H1 (cell line): ENCODE results near the gene SYNE4. TPM values are rescaled to one million over a fixed set of nuclear protein-coding genes. Genes with fewer than 3 reads are reported as not detected.

Experiments used
- CTCF ChIA-PET: fragments of 300-600 bp; sonication (Branson Sonifier 250); formaldehyde crosslinking; loops from one replicate; lab custom pipeline; 2021; ENCODE audit not compliant: partially characterized antibody; lab: Charles Lee
- POLR2A ChIA-PET: fragments of 300-600 bp; sonication (Branson Sonifier 250); formaldehyde crosslinking; loops from one replicate; lab custom pipeline; 2021; ENCODE audit warnings: inconsistent platforms; ENCODE audit not compliant: partially characterized antibody; lab: Charles Lee
- DNase-seq, 2 experiments: peaks; one replicate each; pipeline versions ENCODE4 v3.0.0 to v3.0.0-alpha.2; 2010 to 2022; ENCODE audit warnings: low spot score in 2 of 2, low read depth in 1 of 2, mixed read lengths in 1 of 2
- FAIRE-seq: peaks from 2 replicates; lab custom pipeline; 2011; peaks lifted over from hg19 to GRCh38; lab: Jason Lieb, UNC
- H2AFZ ChIP-seq: 2 replicates; pipeline ENCODE4 v1.8.1; 2012; ENCODE audit warnings: low read length, inconsistent platforms
- H2AK5ac ChIP-seq: 2 replicates; pipeline ENCODE4 v1.6.1; 2013; ENCODE audit warnings: low read depth, low read length
- H2BK120ac ChIP-seq: replicated peaks from 2 replicates; pipeline ENCODE3; 2013; ENCODE audit warnings: low read depth, low read length, inconsistent platforms
- H2BK12ac ChIP-seq: 2 replicates; pipeline ENCODE4 v1.6.1; 2013; ENCODE audit warnings: low read depth, low read length
- H2BK15ac ChIP-seq: 2 replicates; pipeline ENCODE4 v1.6.1; 2013; ENCODE audit warnings: low read length
- H2BK20ac ChIP-seq: 2 replicates; pipeline ENCODE4 v1.6.1; 2013; ENCODE audit warnings: low read length
- H2BK5ac ChIP-seq: 2 replicates; pipeline ENCODE4 v1.6.1; 2013; ENCODE audit warnings: low read depth, low read length
- H3K14ac ChIP-seq: 2 replicates; pipeline ENCODE4 v1.6.1; 2013; ENCODE audit warnings: inconsistent platforms; ENCODE audit not compliant: insufficient read length
- H3K18ac ChIP-seq: 2 replicates; pipeline ENCODE4 v1.6.1; 2013; ENCODE audit warnings: low read length; ENCODE audit errors: extremely low read depth
- H3K23ac ChIP-seq: 2 replicates; pipeline ENCODE4 v1.6.1; 2013; ENCODE audit warnings: inconsistent platforms; ENCODE audit not compliant: insufficient read length
- H3K23me2 ChIP-seq: 2 replicates; pipeline ENCODE4 v1.6.1; 2013; ENCODE audit warnings: low read depth, low read length
- H3K27ac ChIP-seq: 2 replicates; pipeline ENCODE4 v1.6.1; 2011; ENCODE audit warnings: low read depth, low read length, inconsistent platforms
- H3K27me3 ChIP-seq, 4 experiments: replicated peaks in 1 of 4; 1 replicate in 1 of 4; 2 replicates in 3 of 4; pipeline versions ENCODE4 v1.6.1 to v1.8.1; 2011 to 2013; ENCODE audit warnings: low read length in 3 of 4, mild to moderate bottlenecking in 3 of 4, inconsistent platforms in 2 of 4, mixed read lengths in 2 of 4, moderate library complexity in 1 of 4; ENCODE audit not compliant: control insufficient read depth in 3 of 4, insufficient read depth in 3 of 4; ENCODE audit errors: extremely low read depth in 1 of 4
- H3K36me3 ChIP-seq, 4 experiments: 2 replicates each; pipeline versions ENCODE4 v1.6.1 to v1.8.1; 2011 to 2013; ENCODE audit warnings: mild to moderate bottlenecking in 4 of 4, low read length in 3 of 4, moderate library complexity in 2 of 4, control low read depth in 1 of 4, inconsistent platforms in 1 of 4; ENCODE audit not compliant: insufficient read depth in 4 of 4, control insufficient read depth in 2 of 4
- H3K4ac ChIP-seq: replicated peaks from 2 replicates; pipeline ENCODE3; 2013; ENCODE audit warnings: low read length, low read depth, mixed read lengths, inconsistent platforms; ENCODE audit not compliant: insufficient read length
- H3K4me1 ChIP-seq, 4 experiments: replicated peaks in 1 of 4; 1 replicate in 1 of 4; 2 replicates in 3 of 4; pipeline versions ENCODE4 v1.6.1 to v1.8.1; 2011 to 2013; ENCODE audit warnings: low read length in 3 of 4, inconsistent platforms in 2 of 4, mixed read lengths in 1 of 4; ENCODE audit not compliant: insufficient read depth in 4 of 4, control insufficient read depth in 3 of 4
- H3K4me2 ChIP-seq, 2 experiments: 2 replicates each; pipeline versions ENCODE4 v1.6.1 to v1.8.1; 2011 to 2013; ENCODE audit warnings: low read depth in 2 of 2, low read length in 2 of 2, control low read depth in 1 of 2, inconsistent platforms in 1 of 2, mild to moderate bottlenecking in 1 of 2; ENCODE audit not compliant: insufficient read depth in 1 of 2
- H3K4me3 ChIP-seq, 4 experiments: fragments of 200-600, 300-600 bp in 1 of 4; sonication (generic), shearing (Covaris generic), sonication (Bioruptor Twin) in 1 of 4; 2 replicates each; pipeline versions ENCODE4 v1.5.1 to v1.8.1; 2011 to 2016; ENCODE audit warnings: low read length in 4 of 4, low read depth in 3 of 4, control low read depth in 2 of 4, inconsistent platforms in 2 of 4, mild to moderate bottlenecking in 2 of 4, mixed read lengths in 1 of 4, moderate library complexity in 1 of 4; ENCODE audit not compliant: insufficient read depth in 2 of 4; ENCODE audit errors: extremely low read depth in 1 of 4
- H3K56ac ChIP-seq: replicated peaks from 2 replicates; pipeline ENCODE3; 2013; ENCODE audit warnings: low read depth, mild to moderate bottlenecking, mixed read lengths, low read length, inconsistent platforms; ENCODE audit not compliant: insufficient read length
- H3K79me1 ChIP-seq: 2 replicates; pipeline ENCODE4 v1.6.1; 2013; ENCODE audit warnings: low read depth, low read length, control low read depth
- H3K79me2 ChIP-seq, 2 experiments: 2 replicates each; pipeline versions ENCODE4 v1.6.1 to v1.8.1; 2012 to 2013; ENCODE audit warnings: low read length in 2 of 2, mild to moderate bottlenecking in 2 of 2, inconsistent platforms in 1 of 2; ENCODE audit not compliant: insufficient read depth in 2 of 2, control insufficient read depth in 1 of 2
- H3K9ac ChIP-seq, 4 experiments: replicated peaks in 1 of 4; 1 replicate in 1 of 4; 2 replicates in 3 of 4; pipeline versions ENCODE4 v1.6.1 to v1.8.1; 2011 to 2013; ENCODE audit warnings: low read depth in 3 of 4, low read length in 3 of 4, control low read depth in 2 of 4, mild to moderate bottlenecking in 2 of 4, moderate library complexity in 2 of 4, inconsistent platforms in 1 of 4; ENCODE audit errors: extremely low read depth in 1 of 4
- H3K9me3 ChIP-seq, 2 experiments: 2 replicates each; pipeline versions ENCODE4 v1.6.1 to v1.8.1; 2012 to 2013; ENCODE audit warnings: mild to moderate bottlenecking in 2 of 2, moderate library complexity in 2 of 2, control low read depth in 1 of 2, inconsistent platforms in 1 of 2, low read depth in 1 of 2, low read length in 1 of 2, mixed read lengths in 1 of 2; ENCODE audit not compliant: insufficient read depth in 2 of 2
- H4K20me1 ChIP-seq, 2 experiments: replicated peaks in 1 of 2; 2 replicates each; pipeline versions ENCODE3 to v1.8.1; 2011 to 2013; ENCODE audit warnings: inconsistent platforms in 2 of 2, low read length in 2 of 2, mild to moderate bottlenecking in 1 of 2; ENCODE audit not compliant: insufficient read depth in 2 of 2, control insufficient read depth in 1 of 2
- H4K5ac ChIP-seq: 2 replicates; pipeline ENCODE4 v1.6.1; 2013; ENCODE audit warnings: low read length, low read depth, mixed read lengths, inconsistent platforms; ENCODE audit not compliant: insufficient read length
- H4K8ac ChIP-seq: 2 replicates; pipeline ENCODE4 v1.8.0; 2013; ENCODE audit warnings: mild to moderate bottlenecking, moderate library complexity, low read length, inconsistent platforms; ENCODE audit not compliant: insufficient read depth; ENCODE audit errors: extremely low read depth
- H4K91ac ChIP-seq: replicated peaks from 2 replicates; pipeline ENCODE3; 2013; ENCODE audit warnings: low read length, mixed read lengths, inconsistent platforms; ENCODE audit not compliant: insufficient read length
- ASH2L ChIP-seq: fragments of 200-600, 300-600 bp; sonication (generic); IDR thresholded peaks from one replicate; pipeline ENCODE4 v1.7.1; 2017; ENCODE audit warnings: low read length
- CHD2 ChIP-seq: IDR thresholded peaks from 2 replicates; pipeline ENCODE4 v1.6.1; 2012; ENCODE audit warnings: low read length, improper control_type of control experiment
- EZH2 ChIP-seq: fragments of 200-600 bp; sonication (generic); IDR thresholded peaks from 2 replicates; pipeline ENCODE4 v1.7.1; 2012; ENCODE audit warnings: low read depth, mild to moderate bottlenecking, moderate library complexity, low read length, inconsistent platforms; ENCODE audit not compliant: severe bottlenecking
- GABPA ChIP-seq: IDR thresholded peaks from 2 replicates; pipeline ENCODE4 v1.6.1; 2011; ENCODE audit warnings: mild to moderate bottlenecking, low read length, moderate library complexity, borderline replicate concordance; ENCODE audit not compliant: insufficient read depth
- HDAC2 ChIP-seq, 2 experiments: fragments of 300-600 bp in 1 of 2; sonication (generic) in 1 of 2; IDR thresholded peaks; 2 replicates each; pipeline ENCODE4 v1.6.1; 2011 to 2012; ENCODE audit warnings: low read depth in 2 of 2, low read length in 2 of 2, mild to moderate bottlenecking in 2 of 2, moderate library complexity in 2 of 2, borderline replicate concordance in 1 of 2, inconsistent platforms in 1 of 2
- NRF1 ChIP-seq: IDR thresholded peaks from 2 replicates; pipeline ENCODE4 v1.6.1; 2011; ENCODE audit warnings: mild to moderate bottlenecking, low read depth, low read length, improper control_type of control experiment
- SIRT6 ChIP-seq: IDR thresholded peaks from one replicate; pipeline ENCODE4 v1.7.1; 2012; ENCODE audit warnings: low read length, inconsistent platforms
- WGBS, 2 experiments: shearing (Covaris generic) in 1 of 2; methylation state at CpG; one replicate each; pipeline versions ENCODE4 v1.1.6 to v1.1.7; 2013 to 2015; ENCODE audit warnings: low lambda C conversion rate in 2 of 2, mixed read lengths in 2 of 2, inconsistent platforms in 1 of 2, low coverage in 1 of 2, missing lambda C conversion rate in 1 of 2; ENCODE audit not compliant: insufficient replicate concordance in 2 of 2, insufficient coverage in 1 of 2, insufficient read length in 1 of 2; ENCODE audit errors: extremely low coverage in 1 of 2, missing lambda C conversion rate in 1 of 2; 5-methylcytosine and 5-hydroxymethylcytosine counted together
- polyA plus RNA-seq, 7 experiments: library from polyadenylated mRNA; depleted of rRNA in 3 of 7; stranded (reverse) in 5 of 7; unstranded in 2 of 7; fragments of >200 nt in 5 of 7; fragments of 200-250 nt in 2 of 7; gene quantifications; 1 replicate in 5 of 7; 2 replicates in 1 of 7; 4 replicates in 1 of 7; pipeline versions ENCODE4 v1.2.1 to v1.2.3, GENCODE V29; 2011 to 2013; ENCODE audit warnings: missing spikeins in 2 of 7, mixed read lengths in 2 of 7
- total RNA-seq: library from RNA; stranded (reverse); fragmentation: NEBNext Ultra II Directional; extraction: Animal tissue kit (Norgen Biotek cat#: 25700); gene quantifications from 2 replicates; pipeline ENCODE4 v1.2.1, GENCODE V29; 2021
- TF ChIP-seq, protein P1 (sequence below): IDR thresholded peaks from 2 replicates; pipeline ENCODE4 v1.6.1; 2012; ENCODE audit warnings: inconsistent platforms

The SYNE4 gene
- total and polyA plus RNA-seq, 2 of the 8 experiments (the other 6 are each of a cell fraction or from before 2014, with no cell fraction given) = 20.8 to 22.6 TPM

DNA sequence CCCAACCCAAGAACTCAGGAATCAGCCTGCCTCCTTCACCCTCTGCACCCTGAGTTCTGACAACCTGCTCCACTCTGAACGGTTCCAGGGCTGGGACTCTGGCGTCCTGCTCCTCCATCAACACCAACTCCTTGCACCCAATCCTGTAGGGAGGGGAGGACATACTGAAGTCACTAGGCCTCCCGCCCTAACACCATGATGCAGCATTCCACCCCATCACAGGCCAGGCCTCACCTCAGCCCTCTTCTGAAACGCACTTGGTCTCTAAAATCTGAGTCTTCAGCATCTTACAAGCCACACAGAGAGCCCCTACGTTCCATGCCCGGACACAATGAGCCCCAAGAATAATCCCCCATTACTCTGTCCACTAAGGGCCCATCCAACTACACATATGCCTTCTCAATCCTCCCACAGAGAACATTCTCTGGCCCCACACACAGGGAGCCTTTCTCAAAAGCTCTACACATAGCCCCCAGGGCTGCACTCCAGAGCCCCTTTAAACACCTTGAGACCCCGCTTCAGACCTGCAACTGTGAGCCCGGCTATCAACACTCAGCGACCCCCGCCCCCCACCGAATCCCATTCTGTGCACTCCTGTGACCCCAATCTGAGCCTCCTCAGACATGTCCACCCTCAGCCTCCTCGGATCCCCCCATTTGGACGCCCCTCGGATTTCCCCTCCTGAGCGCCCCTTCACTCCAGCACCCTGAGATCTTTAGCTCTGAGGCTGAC is 4.8 kb upstream of the SYNE4 start:
- H3K14ac ChIP-seq = no peak overlapping the region
- H2BK15ac ChIP-seq = peak overlapping the region; percentile 49; the same call in 1 of the 2 replicates
- no peak overlapping the region for H4K8ac ChIP-seq
- H3K4me2 ChIP-seq = peak overlapping the region; percentile 68 to 73
- ChIA-PET POLR2A (interaction anchor here (0.8 to 1.7 kb wide), 9 partner anchors 10 to 268 kb away, joined by 3 to 7 read pairs (median 4); partner anchors contain the start of genes PSENEN, THAP8, U2AF1L4 and WDR62), CTCF (interaction anchor here (0.6 to 1.0 kb wide), 5 partner anchors 8 to 64 kb away, joined by 3 to 6 read pairs (median 3); no protein-coding TSS in a partner anchor)
- H3K18ac ChIP-seq = peak overlapping the region; percentile 78
- H4K5ac ChIP-seq = no peak overlapping the region
- peaks cover 0 to 7% of the 10 kb centered on the region in 2 experiments; a peak in 1 of 4 replicates for H3K79me2 ChIP-seq
- no peak overlapping the region for H3K27ac ChIP-seq
- peak overlapping the region; percentile 70 to 94 (median 88) for H3K4me3 ChIP-seq
- no peaks in the 10 kb centered on the region for H3K9me3 ChIP-seq
- H3K36me3 ChIP-seq = peaks cover 0 to 10% (median 0%) of the 10 kb centered on the region in 4 experiments; a peak in 4 of 8 replicates
- peaks cover 14% of the 10 kb centered on the region for H3K23me2 ChIP-seq
- H2BK12ac ChIP-seq = peak overlapping the region; percentile 60; the same call in 1 of the 2 replicates
- peaks cover 0 to 2% of the 10 kb centered on the region in 2 experiments for H4K20me1 ChIP-seq
- H3K56ac ChIP-seq = peak overlapping the region; percentile 85
- DNase-seq = no peak
- FAIRE-seq = no peak
- no peak overlapping the region for H2BK120ac ChIP-seq
- H2BK20ac ChIP-seq = no peak overlapping the region
- H3K4ac ChIP-seq = no peak overlapping the region
- H3K79me1 ChIP-seq = no peaks in the 10 kb centered on the region
- peak overlapping the region; percentile 28; the same call in 1 of the 2 replicates for H2AFZ ChIP-seq
- H3K9ac ChIP-seq = peak overlapping the region; percentile 9 to 80 (median 46)
- H3K27me3 ChIP-seq = no peaks in the 10 kb centered on the region
- peak overlapping the region; percentile 52; the same call in 1 of the 2 replicates for H2BK5ac ChIP-seq
- peak overlapping the region; percentile 5 for H4K91ac ChIP-seq
- no peak overlapping the region for H3K23ac ChIP-seq
- 41% methylated on average over 12 of the region's 15 CpGs; no CpG with 5 or more reads in 1 of the 2 experiments for WGBS, 2 experiments
- 0 out of 2 replicates have a peak overlapping the region, but pooled peaks have one; percentile 88 for H2AK5ac ChIP-seq
- H3K4me1 ChIP-seq = peaks cover 0 to 10% (median 5%) of the 10 kb centered on the region in 4 experiments; a peak in 5 of 7 replicates
- TF ChIP-seq, protein P1, sequence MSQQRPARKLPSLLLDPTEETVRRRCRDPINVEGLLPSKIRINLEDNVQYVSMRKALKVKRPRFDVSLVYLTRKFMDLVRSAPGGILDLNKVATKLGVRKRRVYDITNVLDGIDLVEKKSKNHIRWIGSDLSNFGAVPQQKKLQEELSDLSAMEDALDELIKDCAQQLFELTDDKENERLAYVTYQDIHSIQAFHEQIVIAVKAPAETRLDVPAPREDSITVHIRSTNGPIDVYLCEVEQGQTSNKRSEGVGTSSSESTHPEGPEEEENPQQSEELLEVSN = no peak
- no peak for TF ChIP-seq NRF1
- TF ChIP-seq ASH2L = no peak
- TF ChIP-seq CHD2 = no peak
- TF ChIP-seq EZH2 = no peak
- TF ChIP-seq SIRT6 = no peak
- no peak for TF ChIP-seq HDAC2 (IDR thresholded peaks at IDR 0.05; ENCODE audit: borderline replicate concordance in 1 of 2, low read depth in 2 of 2, low read length in 2 of 2)
- no peak for TF ChIP-seq GABPA
